ENCODE measurements around the gene PRKCE. TPM values are rescaled to one million over a fixed set of nuclear protein-coding genes. Genes with fewer than 3 reads are reported as not detected.

PRKCE gene
- total and polyA plus RNA-seq, 2 donors (not counting 3 experiments of a cell fraction or from before 2014, with no cell fraction given) = 27.9 to 33.9 TPM

GRCh38 chr2:45988879-45989278, 337.4 kb downstream of the PRKCE start:
- no peak overlapping the region for H2AFZ ChIP-seq (ENCODE audit: low read depth, low read length)
- peaks cover 0 to 2% of the 10 kb centered on the region in 2 experiments for H3K36me3 ChIP-seq (ENCODE audit: control insufficient read depth in 2 of 2, extremely low read depth in 1 of 2, insufficient read depth in 2 of 2, low read length in 2 of 2)
- H3K27me3 ChIP-seq (ENCODE audit: control insufficient read depth in 2 of 2, insufficient read depth in 2 of 2, low read length in 2 of 2) = no peaks in the 10 kb centered on the region
- FAIRE-seq (no peak), DNase-seq (ENCODE audit: low read depth, low spot score) (no peak)
- ChIA-PET CTCF (no interaction called here), POLR2A (no interaction called here)
- BruUV-seq (replicated peaks) = no TSS peak
- H3K4me2 ChIP-seq (ENCODE audit: insufficient read depth, low read length) = no peak overlapping the region
- H3K4me1 ChIP-seq (ENCODE audit: control insufficient read depth, extremely low read depth, insufficient read depth, low read length) = peaks cover 8% of the 10 kb centered on the region
- TF ChIP-seq FOS (IDR thresholded peaks at IDR 0.05; ENCODE audit: borderline replicate concordance, insufficient read depth, low read length) (no peak), POLR2AphosphoS5 (IDR thresholded peaks at IDR 0.05; ENCODE audit: insufficient read depth, low read depth, low read length) (no peak), POLR2A (IDR thresholded peaks at IDR 0.05; ENCODE audit: low read depth, low read length) (no peak), EZH2 (IDR thresholded peaks at IDR 0.05; ENCODE audit: borderline replicate concordance, low read depth, low read length, severe bottlenecking) (no peak), GATA2 (IDR thresholded peaks at IDR 0.05; ENCODE audit: insufficient read depth, insufficient read length, low read depth, low read length) (no peak), MAX (IDR thresholded peaks at IDR 0.05; ENCODE audit: insufficient read depth, insufficient read length) (no peak), MYC (IDR thresholded peaks at IDR 0.05; ENCODE audit: low read depth, low read length) (no peak), JUN (IDR thresholded peaks at IDR 0.05; ENCODE audit: borderline replicate concordance, insufficient read depth, insufficient read length, low read depth) (no peak)
- TF ChIP-seq, protein P1, sequence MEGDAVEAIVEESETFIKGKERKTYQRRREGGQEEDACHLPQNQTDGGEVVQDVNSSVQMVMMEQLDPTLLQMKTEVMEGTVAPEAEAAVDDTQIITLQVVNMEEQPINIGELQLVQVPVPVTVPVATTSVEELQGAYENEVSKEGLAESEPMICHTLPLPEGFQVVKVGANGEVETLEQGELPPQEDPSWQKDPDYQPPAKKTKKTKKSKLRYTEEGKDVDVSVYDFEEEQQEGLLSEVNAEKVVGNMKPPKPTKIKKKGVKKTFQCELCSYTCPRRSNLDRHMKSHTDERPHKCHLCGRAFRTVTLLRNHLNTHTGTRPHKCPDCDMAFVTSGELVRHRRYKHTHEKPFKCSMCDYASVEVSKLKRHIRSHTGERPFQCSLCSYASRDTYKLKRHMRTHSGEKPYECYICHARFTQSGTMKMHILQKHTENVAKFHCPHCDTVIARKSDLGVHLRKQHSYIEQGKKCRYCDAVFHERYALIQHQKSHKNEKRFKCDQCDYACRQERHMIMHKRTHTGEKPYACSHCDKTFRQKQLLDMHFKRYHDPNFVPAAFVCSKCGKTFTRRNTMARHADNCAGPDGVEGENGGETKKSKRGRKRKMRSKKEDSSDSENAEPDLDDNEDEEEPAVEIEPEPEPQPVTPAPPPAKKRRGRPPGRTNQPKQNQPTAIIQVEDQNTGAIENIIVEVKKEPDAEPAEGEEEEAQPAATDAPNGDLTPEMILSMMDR (IDR thresholded peaks at IDR 0.05; ENCODE audit: extremely low read depth in 1 of 2, insufficient read depth in 1 of 2, low read depth in 1 of 2, low read length in 2 of 2) = no peak
- H3K9ac ChIP-seq (replicated peaks; ENCODE audit: extremely low read depth, insufficient read depth, low read length) = no peak overlapping the region
- H3K27ac ChIP-seq (ENCODE audit: insufficient read depth, low read depth, low read length) = no peak overlapping the region
- H3K4me3 ChIP-seq (replicated peaks in 1 of 3; ENCODE audit: insufficient read depth in 1 of 3, low read depth in 1 of 3, low read length in 3 of 3) = no peak overlapping the region
- no peaks in the 10 kb centered on the region for H3K9me3 ChIP-seq (replicated peaks; ENCODE audit: control insufficient read depth, insufficient read depth, low read length)
- no peaks in the 10 kb centered on the region for H4K20me1 ChIP-seq (replicated peaks; ENCODE audit: control insufficient read depth, extremely low read depth, insufficient read depth, low read length)
- H3K9me1 ChIP-seq (replicated peaks; ENCODE audit: control insufficient read depth, extremely low read depth, insufficient read depth, low read length) = no peaks in the 10 kb centered on the region
- H3K79me2 ChIP-seq (ENCODE audit: control insufficient read depth, insufficient read depth, low read length) = no peaks in the 10 kb centered on the region
- dilution Hi-C loops (cut with MboI; ENCODE audit: extremely low pct_ligation_motif_present, low sequenced_read_pairs) = no loop called here
- intact Hi-C loops (cut with micrococcal nuclease) = no loop called here
